K562 (cell line): Measurements from ENCODE around the gene CPTP. TPM values are rescaled to one million over a fixed set of nuclear protein-coding genes. Genes with fewer than 3 reads are reported as not detected.

Experiments used
- CBFA2T2 ChIP-seq: fragments of 450-650 bp; conservative IDR thresholded peaks from 2 replicates; pipeline ENCODE4 v1.6.1; 2017; ENCODE audit warnings: mild to moderate bottlenecking
- CBFB ChIP-seq: sonication (generic); formaldehyde crosslinking; IDR thresholded peaks from 2 replicates; pipeline ENCODE4 v1.4.0; 2020; ENCODE audit warnings: mild to moderate bottlenecking, missing genetic modification reagents
- CBX2 ChIP-seq: fragments of 200-600 bp; sonication (generic); IDR thresholded peaks from one replicate; pipeline ENCODE4 v1.6.1; 2012; ENCODE audit warnings: mild to moderate bottlenecking, low read length, inconsistent platforms; ENCODE audit not compliant: insufficient read depth, poor library complexity, severe bottlenecking
- ETV5 ChIP-seq: sonication (generic); formaldehyde crosslinking; IDR thresholded peaks from 2 replicates; pipeline ENCODE4 v1.4.0; 2020; ENCODE audit warnings: low read depth, mild to moderate bottlenecking, missing genetic modification reagents
- IRF1 ChIP-seq: sonication (generic); formaldehyde crosslinking; IDR thresholded peaks from 2 replicates; pipeline ENCODE4 v1.8.0; 2022; ENCODE audit warnings: missing genetic modification reagents, mild to moderate bottlenecking, borderline replicate concordance
- NCOA2 ChIP-seq, 2 experiments: fragments of 450-650 bp; IDR thresholded peaks; 2 replicates each; pipeline ENCODE4 v1.6.1; 2018; ENCODE audit warnings: mild to moderate bottlenecking in 2 of 2, moderate library complexity in 1 of 2; ENCODE audit not compliant: partially characterized antibody in 2 of 2
- NCOR1 ChIP-seq: fragments of 450-650 bp; IDR thresholded peaks from 2 replicates; pipeline ENCODE4 v1.6.1; 2016; ENCODE audit warnings: mild to moderate bottlenecking, moderate library complexity
- POLR2AphosphoS5 ChIP-seq: IDR thresholded peaks from 2 replicates; pipeline ENCODE4 v1.6.1; 2011; ENCODE audit warnings: mild to moderate bottlenecking, low read depth, low read length, moderate library complexity; ENCODE audit not compliant: control insufficient read depth, insufficient read depth
- TOE1 ChIP-seq, 2 experiments: fragments of 450-650 bp in 1 of 2; sonication (generic) in 1 of 2; formaldehyde crosslinking in 1 of 2; IDR thresholded peaks; 2 replicates each; pipeline versions ENCODE4 v1.7.1 to v1.8.0; 2016 to 2022; ENCODE audit warnings: borderline replicate concordance in 2 of 2, mild to moderate bottlenecking in 2 of 2, antibody characterized with exemption in 1 of 2, inconsistent platforms in 1 of 2, low read depth in 1 of 2, missing genetic modification reagents in 1 of 2, moderate library complexity in 1 of 2
- VEZF1 ChIP-seq: fragments of 200-800 bp; sonication (Bioruptor generic); IDR thresholded peaks from 2 replicates; pipeline ENCODE4 v1.6.1; 2017; ENCODE audit warnings: missing genetic modification characterization, missing compliant biosample characterization
- ZNF324 ChIP-seq: fragments of 250-450 bp; sonication (Bioruptor Pico); IDR thresholded peaks from 2 replicates; pipeline ENCODE4 v1.4.0; 2020; ENCODE audit warnings: mild to moderate bottlenecking
- polyA plus RNA-seq, 8 experiments: library from polyadenylated mRNA; depleted of rRNA in 4 of 8; stranded (reverse) in 5 of 8; unstranded in 3 of 8; fragments of >200 nt; fragmentation: Nextera tagmentation in 2 of 8; fragmentation: Illumina TruSeq in 1 of 8; extraction: Ambion mirVana in 2 of 8; extraction: Trizol in 1 of 8; gene quantifications; 2 replicates each; pipeline versions ENCODE4 v1.2.1 to v1.2.3, GENCODE V29; 2011 to 2014; ENCODE audit warnings: inconsistent platforms in 1 of 8, missing spikeins in 1 of 8
- total RNA-seq, 7 experiments: library from RNA; depleted of rRNA in 6 of 7; stranded (reverse); fragments of >200 nt in 6 of 7; fragmentation: Illumina TruSeq in 2 of 7; extraction: Trizol in 2 of 7; gene quantifications; 2 replicates each; pipeline versions ENCODE4 v1.2.1 to v1.2.3, GENCODE V29; 2011 to 2021; ENCODE audit warnings: low replicate concordance in 1 of 7
- TF ChIP-seq, protein P1 (sequence below), 2 experiments: fragments of 450-650 bp in 1 of 2; sonication (generic) in 1 of 2; formaldehyde crosslinking in 1 of 2; IDR thresholded peaks in 1 of 2; conservative IDR thresholded peaks in 1 of 2; 2 replicates each; pipeline versions ENCODE4 v1.6.1 to v1.8.1; 2016 to 2023; ENCODE audit warnings: mild to moderate bottlenecking in 2 of 2, moderate library complexity in 2 of 2, inconsistent platforms in 1 of 2, missing genetic modification reagents in 1 of 2
- TF ChIP-seq, protein P2 (sequence below): fragments of 450-650 bp; IDR thresholded peaks from 2 replicates; pipeline ENCODE4 v1.6.1; 2016; ENCODE audit warnings: borderline replicate concordance
- TF ChIP-seq, protein P3 (sequence below), 3 experiments: fragments of 200-800 bp in 1 of 3; fragments of 250-450 bp in 1 of 3; fragments of 450-650 bp in 1 of 3; sonication (Bioruptor Pico) in 1 of 3; sonication (Bioruptor generic) in 1 of 3; formaldehyde crosslinking in 1 of 3; IDR thresholded peaks; 2 replicates each; pipeline versions ENCODE4 v1.6.1 to v1.8.0; 2016 to 2022; ENCODE audit warnings: mild to moderate bottlenecking in 2 of 3, missing genetic modification characterization in 2 of 3, missing compliant biosample characterization in 1 of 3, moderate library complexity in 1 of 3

Gene CPTP
- total and polyA plus RNA-seq, 9 of the 15 experiments (the other 6 are each of a cell fraction or from before 2014, with no cell fraction given): 0.11 to 25.8 (median 3.5) TPM

DNA sequence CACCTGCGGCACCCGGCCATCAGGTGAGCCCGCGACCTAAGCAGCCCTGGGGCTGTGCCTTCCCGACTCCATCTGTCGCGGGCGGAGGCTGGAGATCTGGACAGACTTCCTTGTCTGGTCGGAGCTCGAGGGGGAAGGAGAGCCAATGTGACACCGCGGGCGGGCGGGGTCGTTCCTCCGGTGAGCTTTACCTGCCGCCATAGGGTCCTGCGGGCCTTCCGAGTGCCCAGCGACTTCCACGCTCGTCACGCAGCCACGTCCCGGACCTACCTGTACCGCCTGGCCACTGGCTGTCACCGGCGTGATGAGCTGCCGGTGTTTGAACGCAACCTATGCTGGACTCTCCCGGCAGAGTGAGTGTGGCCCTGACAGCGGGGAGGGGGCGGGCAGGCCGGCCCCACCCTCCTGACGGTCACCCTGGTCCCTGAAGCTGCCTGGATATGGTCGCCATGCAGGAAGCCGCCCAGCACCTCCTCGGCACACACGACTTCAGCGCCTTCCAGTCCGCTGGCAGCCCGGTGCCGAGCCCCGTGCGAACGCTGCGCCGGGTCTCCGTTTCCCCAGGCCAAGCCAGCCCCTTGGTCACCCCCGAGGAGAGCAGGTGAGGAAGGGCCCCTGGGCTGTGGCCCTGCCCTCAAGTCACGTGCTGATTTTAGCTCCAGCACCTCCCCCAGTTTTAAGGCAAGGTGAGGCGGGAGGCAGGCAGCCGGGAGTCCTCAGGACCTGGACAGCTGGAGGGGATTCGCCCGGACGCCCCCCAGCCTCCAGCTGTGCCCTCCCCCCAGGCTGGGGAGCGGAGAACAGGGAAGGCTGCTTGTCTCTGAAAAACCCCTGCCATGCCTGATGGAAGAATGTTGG, 15.1 kb upstream of the CPTP start (continued):
- no peak for TF ChIP-seq IRF1 (CRISPR knock-in tag)
- TF ChIP-seq CBFA2T2: peak; percentile 43
- TF ChIP-seq NCOA2 (IDR thresholded peaks at IDR 0.05; ENCODE audit: partially characterized antibody in 2 of 2): no peak
- TF ChIP-seq, protein P1, sequence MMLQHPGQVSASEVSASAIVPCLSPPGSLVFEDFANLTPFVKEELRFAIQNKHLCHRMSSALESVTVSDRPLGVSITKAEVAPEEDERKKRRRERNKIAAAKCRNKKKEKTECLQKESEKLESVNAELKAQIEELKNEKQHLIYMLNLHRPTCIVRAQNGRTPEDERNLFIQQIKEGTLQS (IDR thresholded peaks at IDR 0.05): no peak
- TF ChIP-seq, protein P1 (CRISPR knock-in tag; conservative IDR thresholded peaks at IDR 0.05): no peak
- no peak for TF ChIP-seq ZNF324
- TF ChIP-seq NCOR1: no peak
- no peak for TF ChIP-seq VEZF1 (CRISPR knock-in tag)
- TF ChIP-seq, protein P2, sequence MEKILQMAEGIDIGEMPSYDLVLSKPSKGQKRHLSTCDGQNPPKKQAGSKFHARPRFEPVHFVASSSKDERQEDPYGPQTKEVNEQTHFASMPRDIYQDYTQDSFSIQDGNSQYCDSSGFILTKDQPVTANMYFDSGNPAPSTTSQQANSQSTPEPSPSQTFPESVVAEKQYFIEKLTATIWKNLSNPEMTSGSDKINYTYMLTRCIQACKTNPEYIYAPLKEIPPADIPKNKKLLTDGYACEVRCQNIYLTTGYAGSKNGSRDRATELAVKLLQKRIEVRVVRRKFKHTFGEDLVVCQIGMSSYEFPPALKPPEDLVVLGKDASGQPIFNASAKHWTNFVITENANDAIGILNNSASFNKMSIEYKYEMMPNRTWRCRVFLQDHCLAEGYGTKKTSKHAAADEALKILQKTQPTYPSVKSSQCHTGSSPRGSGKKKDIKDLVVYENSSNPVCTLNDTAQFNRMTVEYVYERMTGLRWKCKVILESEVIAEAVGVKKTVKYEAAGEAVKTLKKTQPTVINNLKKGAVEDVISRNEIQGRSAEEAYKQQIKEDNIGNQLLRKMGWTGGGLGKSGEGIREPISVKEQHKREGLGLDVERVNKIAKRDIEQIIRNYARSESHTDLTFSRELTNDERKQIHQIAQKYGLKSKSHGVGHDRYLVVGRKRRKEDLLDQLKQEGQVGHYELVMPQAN: 0 out of 2 replicates have a peak, but pooled peaks have one; percentile 9
- TF ChIP-seq ETV5 (CRISPR knock-in tag): no peak
- peak; percentile 15; the same call in 1 of the 2 replicates for TF ChIP-seq CBFB
- peak; percentile 87 for TF ChIP-seq TOE1 (IDR thresholded peaks at IDR 0.05; ENCODE audit: borderline replicate concordance)
- 0 out of 2 replicates have a peak, but pooled peaks have one; percentile 19 for TF ChIP-seq TOE1 (CRISPR knock-in tag; IDR thresholded peaks at IDR 0.05; ENCODE audit: borderline replicate concordance, low read depth)
- TF ChIP-seq, protein P3, sequence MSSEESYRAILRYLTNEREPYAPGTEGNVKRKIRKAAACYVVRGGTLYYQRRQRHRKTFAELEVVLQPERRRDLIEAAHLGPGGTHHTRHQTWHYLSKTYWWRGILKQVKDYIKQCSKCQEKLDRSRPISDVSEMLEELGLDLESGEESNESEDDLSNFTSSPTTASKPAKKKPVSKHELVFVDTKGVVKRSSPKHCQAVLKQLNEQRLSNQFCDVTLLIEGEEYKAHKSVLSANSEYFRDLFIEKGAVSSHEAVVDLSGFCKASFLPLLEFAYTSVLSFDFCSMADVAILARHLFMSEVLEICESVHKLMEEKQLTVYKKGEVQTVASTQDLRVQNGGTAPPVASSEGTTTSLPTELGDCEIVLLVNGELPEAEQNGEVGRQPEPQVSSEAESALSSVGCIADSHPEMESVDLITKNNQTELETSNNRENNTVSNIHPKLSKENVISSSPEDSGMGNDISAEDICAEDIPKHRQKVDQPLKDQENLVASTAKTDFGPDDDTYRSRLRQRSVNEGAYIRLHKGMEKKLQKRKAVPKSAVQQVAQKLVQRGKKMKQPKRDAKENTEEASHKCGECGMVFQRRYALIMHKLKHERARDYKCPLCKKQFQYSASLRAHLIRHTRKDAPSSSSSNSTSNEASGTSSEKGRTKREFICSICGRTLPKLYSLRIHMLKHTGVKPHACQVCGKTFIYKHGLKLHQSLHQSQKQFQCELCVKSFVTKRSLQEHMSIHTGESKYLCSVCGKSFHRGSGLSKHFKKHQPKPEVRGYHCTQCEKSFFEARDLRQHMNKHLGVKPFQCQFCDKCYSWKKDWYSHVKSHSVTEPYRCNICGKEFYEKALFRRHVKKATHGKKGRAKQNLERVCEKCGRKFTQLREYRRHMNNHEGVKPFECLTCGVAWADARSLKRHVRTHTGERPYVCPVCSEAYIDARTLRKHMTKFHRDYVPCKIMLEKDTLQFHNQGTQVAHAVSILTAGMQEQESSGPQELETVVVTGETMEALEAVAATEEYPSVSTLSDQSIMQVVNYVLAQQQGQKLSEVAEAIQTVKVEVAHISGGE (CRISPR knock-in tag; IDR thresholded peaks at IDR 0.05): peak in 2 of 3 experiments; percentile 50 to 84; a peak in 3 of 6 replicates
- no peak for TF ChIP-seq CBX2
- TF ChIP-seq POLR2AphosphoS5: 0 out of 2 replicates have a peak, but pooled peaks have one; percentile 4
